Measurements from ENCODE around the gene SPINT3.
A peak's percentile ranks its signal among the peaks of the same experiment; 100 is the strongest.

SPINT3 gene

DNA sequence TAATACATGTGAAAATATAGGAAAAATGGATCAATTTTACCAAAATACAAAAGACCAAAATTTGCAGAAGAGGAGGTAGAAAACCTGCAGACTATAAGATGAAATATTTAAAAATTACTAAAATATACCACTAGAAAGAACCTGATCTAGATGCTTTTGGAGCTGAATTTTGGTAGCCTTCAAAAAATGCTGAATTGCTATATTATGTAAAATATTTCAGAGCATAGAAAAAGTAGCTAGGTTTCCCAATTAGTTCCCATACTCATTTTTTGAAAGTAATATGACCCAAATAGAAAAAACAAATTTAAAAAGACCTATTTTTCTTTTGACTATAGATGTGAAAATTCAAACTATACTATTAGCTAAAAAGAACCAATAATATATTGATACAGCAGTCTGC lies 35.3 kb upstream of the SPINT3 start:
- H3K36me3 ChIP-seq (ENCODE audit: control insufficient read depth in 1 of 2, insufficient read depth in 2 of 2, low read depth in 1 of 2, low read length in 2 of 2): no peaks in the 10 kb centered on the region
- no peak for DNase-seq
- no peak overlapping the region for H3K14ac ChIP-seq (ENCODE audit: low read length in 2 of 2)
- H3K23ac ChIP-seq (ENCODE audit: low read length in 2 of 2): no peak overlapping the region
- no peak overlapping the region for H2AK5ac ChIP-seq (ENCODE audit: low read length, severe bottlenecking)
- H2AFZ ChIP-seq (ENCODE audit: low read depth, low read length): no peak overlapping the region
- no peak overlapping the region for H4K8ac ChIP-seq (ENCODE audit: low read length)
- H2BK120ac ChIP-seq (ENCODE audit: low read depth, low read length): no peak overlapping the region
- H3K27me3 ChIP-seq (ENCODE audit: control insufficient read depth in 1 of 2, insufficient read depth in 1 of 2, low read length in 2 of 2): peaks cover 10 to 13% of the 10 kb centered on the region in 2 experiments
- H4K91ac ChIP-seq (ENCODE audit: low read length): no peak overlapping the region
- H3K4me3 ChIP-seq (ENCODE audit: insufficient read depth in 1 of 2, low read depth in 1 of 2, low read length in 2 of 2): no peak overlapping the region
- H3K18ac ChIP-seq (ENCODE audit: low read depth in 1 of 2, low read length in 2 of 2): no peak overlapping the region
- H2BK12ac ChIP-seq (ENCODE audit: low read length in 2 of 2): no peak overlapping the region
- H3K79me1 ChIP-seq (replicated peaks; ENCODE audit: low read length, poor library complexity, severe bottlenecking): no peaks in the 10 kb centered on the region
- no peak overlapping the region for H2BK15ac ChIP-seq (ENCODE audit: low read depth, poor library complexity, severe bottlenecking)
- H2BK5ac ChIP-seq (ENCODE audit: low read depth, low read length, poor library complexity, severe bottlenecking): no peak overlapping the region
- H3K9ac ChIP-seq (ENCODE audit: low read length): no peak overlapping the region
- no peaks in the 10 kb centered on the region for H3K4me1 ChIP-seq (ENCODE audit: control insufficient read depth, insufficient read depth, low read depth, low read length)
- no peaks in the 10 kb centered on the region for H3K9me3 ChIP-seq (ENCODE audit: control insufficient read depth, low read length)
- no peak overlapping the region for H3K4me2 ChIP-seq (ENCODE audit: low read length, poor library complexity, severe bottlenecking)
- no peak overlapping the region for H3K4ac ChIP-seq (ENCODE audit: low read depth in 1 of 2, low read length in 2 of 2)
- no peak overlapping the region for H3K27ac ChIP-seq (ENCODE audit: low read length, poor library complexity, severe bottlenecking)

DNA sequence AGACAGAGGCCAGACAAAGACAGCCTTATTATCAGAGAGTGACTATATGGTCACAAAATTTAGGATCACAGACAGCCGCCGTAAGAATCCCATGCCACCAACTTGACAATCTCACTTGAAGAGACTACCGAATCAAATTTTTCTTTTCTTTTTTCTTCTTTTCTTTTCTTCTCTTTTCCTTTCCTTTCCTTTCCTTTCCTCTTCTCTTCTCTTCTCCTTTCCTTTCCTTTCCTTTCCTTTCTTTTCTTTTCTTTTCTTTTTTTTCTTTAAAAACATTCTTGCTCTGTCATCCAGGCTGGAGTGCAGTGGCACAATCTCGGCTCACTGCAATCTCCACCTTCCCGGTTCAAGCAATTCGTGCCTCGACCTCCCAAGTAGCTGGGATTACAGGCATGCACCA lies 33.0 kb upstream of the SPINT3 start:
- no peak overlapping the region for H3K4me3 ChIP-seq (ENCODE audit: insufficient read depth in 1 of 2, low read depth in 1 of 2, low read length in 2 of 2)
- no peak for DNase-seq
- H2BK12ac ChIP-seq (ENCODE audit: low read length in 2 of 2): no peak overlapping the region
- H2AK5ac ChIP-seq (ENCODE audit: low read length, severe bottlenecking): no peak overlapping the region
- no peak overlapping the region for H3K4me2 ChIP-seq (ENCODE audit: low read length, poor library complexity, severe bottlenecking)
- H3K4me1 ChIP-seq (ENCODE audit: control insufficient read depth, insufficient read depth, low read depth, low read length): no peaks in the 10 kb centered on the region
- H2BK5ac ChIP-seq (ENCODE audit: low read depth, low read length, poor library complexity, severe bottlenecking): no peak overlapping the region
- no peak overlapping the region for H3K23ac ChIP-seq (ENCODE audit: low read length in 2 of 2)
- H4K91ac ChIP-seq (ENCODE audit: low read length): no peak overlapping the region
- no peak overlapping the region for H2BK120ac ChIP-seq (ENCODE audit: low read depth, low read length)
- peaks cover 16 to 19% of the 10 kb centered on the region in 2 experiments for H3K27me3 ChIP-seq (ENCODE audit: control insufficient read depth in 1 of 2, insufficient read depth in 1 of 2, low read length in 2 of 2)
- 91% methylated on average over 7 of the region's 7 CpGs for WGBS
- H3K18ac ChIP-seq (ENCODE audit: low read depth in 1 of 2, low read length in 2 of 2): no peak overlapping the region
- H3K36me3 ChIP-seq (ENCODE audit: control insufficient read depth in 1 of 2, insufficient read depth in 2 of 2, low read depth in 1 of 2, low read length in 2 of 2): no peaks in the 10 kb centered on the region
- H4K8ac ChIP-seq (ENCODE audit: low read length): no peak overlapping the region
- H2AFZ ChIP-seq (ENCODE audit: low read depth, low read length): no peak overlapping the region
- H2BK15ac ChIP-seq (ENCODE audit: low read depth, poor library complexity, severe bottlenecking): no peak overlapping the region
- no peaks in the 10 kb centered on the region for H3K79me1 ChIP-seq (replicated peaks; ENCODE audit: low read length, poor library complexity, severe bottlenecking)
- no peaks in the 10 kb centered on the region for H3K9me3 ChIP-seq (ENCODE audit: control insufficient read depth, low read length)
- H3K14ac ChIP-seq (ENCODE audit: low read length in 2 of 2): no peak overlapping the region
- H3K27ac ChIP-seq (ENCODE audit: low read length, poor library complexity, severe bottlenecking): no peak overlapping the region
- no peak overlapping the region for H3K4ac ChIP-seq (ENCODE audit: low read depth in 1 of 2, low read length in 2 of 2)
- H3K9ac ChIP-seq (ENCODE audit: low read length): no peak overlapping the region

DNA sequence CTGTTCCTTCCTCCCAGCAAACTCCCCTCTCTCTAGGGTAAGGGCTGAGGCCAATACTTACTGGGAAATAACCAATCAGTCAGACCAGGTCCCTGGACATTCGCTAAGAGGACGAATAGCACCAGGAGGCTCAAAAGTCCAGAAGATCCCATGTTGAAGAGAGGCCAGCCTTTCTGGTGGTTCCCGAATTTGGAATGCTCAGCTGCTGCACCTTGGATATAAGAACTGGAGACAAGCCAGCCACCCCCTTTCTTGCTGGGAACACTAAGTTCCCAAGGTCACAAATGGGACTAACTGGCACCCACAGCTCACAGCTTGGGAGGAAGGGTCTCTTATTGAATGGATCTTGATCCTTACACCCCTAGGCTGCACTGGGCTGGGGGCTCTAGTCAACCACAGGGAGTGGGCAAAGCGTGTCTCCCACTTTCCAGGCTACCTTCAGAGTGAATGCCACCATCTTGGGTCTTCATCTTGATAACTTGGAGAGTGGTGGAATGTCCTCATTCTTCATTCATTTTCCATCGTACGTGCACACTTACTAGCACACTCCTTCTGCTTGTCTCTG lies 31.9 kb upstream of the SPINT3 start, which contains the start of gene EPPIN:
EPPIN (minus strand) TSS at position 196 of the 565 bp plus-strand sequence; CDS start at position 152, 44 bp downstream.
- no peak within 1 kb of the TSS for H2AFZ ChIP-seq (ENCODE audit: low read depth, low read length)
- H3K27me3 ChIP-seq (ENCODE audit: control insufficient read depth in 1 of 2, insufficient read depth in 1 of 2, low read length in 2 of 2): peaks cover 19 to 28% of the 10 kb centered on the region in 2 experiments
- H3K23ac ChIP-seq (ENCODE audit: low read length in 2 of 2): no peak within 1 kb of the TSS
- no peak within 1 kb of the TSS for H2BK15ac ChIP-seq (ENCODE audit: low read depth, poor library complexity, severe bottlenecking)
- no peak within 1 kb of the TSS for H2AK5ac ChIP-seq (ENCODE audit: low read length, severe bottlenecking)
- no peak within 1 kb of the TSS for H3K27ac ChIP-seq (ENCODE audit: low read length, poor library complexity, severe bottlenecking)
- H3K4me1 ChIP-seq (ENCODE audit: control insufficient read depth, insufficient read depth, low read depth, low read length): no peaks in the 10 kb centered on the region
- no peak within 1 kb of the TSS for H2BK5ac ChIP-seq (ENCODE audit: low read depth, low read length, poor library complexity, severe bottlenecking)
- no peak for DNase-seq
- H3K4ac ChIP-seq (ENCODE audit: low read depth in 1 of 2, low read length in 2 of 2): no peak within 1 kb of the TSS
- H4K91ac ChIP-seq (ENCODE audit: low read length): no peak within 1 kb of the TSS
- H3K14ac ChIP-seq (ENCODE audit: low read length in 2 of 2): no peak within 1 kb of the TSS
- no peaks in the 10 kb centered on the region for H3K79me1 ChIP-seq (replicated peaks; ENCODE audit: low read length, poor library complexity, severe bottlenecking)
- H2BK12ac ChIP-seq (ENCODE audit: low read length in 2 of 2): no peak within 1 kb of the TSS
- H3K4me3 ChIP-seq (ENCODE audit: insufficient read depth in 1 of 2, low read depth in 1 of 2, low read length in 2 of 2): no peak within 1 kb of the TSS
- no peak within 1 kb of the TSS for H3K18ac ChIP-seq (ENCODE audit: low read depth in 1 of 2, low read length in 2 of 2)
- 81% methylated on average over 6 of the region's 6 CpGs for WGBS
- no peaks in the 10 kb centered on the region for H3K9me3 ChIP-seq (ENCODE audit: control insufficient read depth, low read length)
- H3K36me3 ChIP-seq (ENCODE audit: control insufficient read depth in 1 of 2, insufficient read depth in 2 of 2, low read depth in 1 of 2, low read length in 2 of 2): no peaks in the 10 kb centered on the region
- peak within 1 kb of the TSS; percentile 16 for H3K9ac ChIP-seq (ENCODE audit: low read length)
- H3K4me2 ChIP-seq (ENCODE audit: low read length, poor library complexity, severe bottlenecking): no peak within 1 kb of the TSS
- no peak within 1 kb of the TSS for H4K8ac ChIP-seq (ENCODE audit: low read length)
- H2BK120ac ChIP-seq (ENCODE audit: low read depth, low read length): no peak within 1 kb of the TSS

DNA sequence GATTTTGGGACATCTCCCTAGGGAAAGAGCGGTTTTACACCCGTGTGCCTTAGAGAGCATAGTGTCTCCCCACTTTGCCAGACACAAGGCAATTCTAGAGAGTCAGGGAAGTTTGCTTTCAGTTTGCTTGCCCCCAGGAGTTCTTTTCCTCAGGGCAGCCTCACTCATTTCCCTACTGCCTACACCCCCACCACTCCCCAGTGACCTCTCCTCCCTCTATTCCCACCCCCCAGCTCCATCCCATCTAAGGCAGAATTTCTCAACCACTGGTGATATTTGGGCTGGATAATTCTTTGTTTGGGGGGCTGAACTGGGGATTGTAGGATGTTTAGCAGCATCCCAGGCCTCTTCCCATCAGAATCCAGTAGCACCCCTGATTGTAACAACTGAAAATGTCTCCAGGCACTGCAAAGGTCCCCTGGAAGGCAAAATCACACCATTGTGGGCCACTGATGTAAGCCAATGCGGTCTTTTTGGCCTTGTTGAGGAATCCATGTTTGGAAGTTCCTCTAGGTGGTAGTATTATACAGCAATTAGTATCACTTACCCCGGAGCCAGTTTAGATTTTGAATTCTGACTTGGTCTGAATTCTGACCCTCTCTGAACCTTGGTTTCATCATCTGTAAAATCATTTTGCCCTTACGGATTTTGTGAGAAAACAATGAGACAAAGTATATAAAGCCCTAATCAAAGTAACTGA lies 30.5 kb upstream of the SPINT3 start:
- H3K27me3 ChIP-seq (ENCODE audit: control insufficient read depth in 1 of 2, insufficient read depth in 1 of 2, low read length in 2 of 2): peaks cover 19 to 41% of the 10 kb centered on the region in 2 experiments
- no peak overlapping the region for H2BK12ac ChIP-seq (ENCODE audit: low read length in 2 of 2)
- H3K18ac ChIP-seq (ENCODE audit: low read depth in 1 of 2, low read length in 2 of 2): no peak overlapping the region
- H3K79me1 ChIP-seq (replicated peaks; ENCODE audit: low read length, poor library complexity, severe bottlenecking): no peaks in the 10 kb centered on the region
- H3K4ac ChIP-seq (ENCODE audit: low read depth in 1 of 2, low read length in 2 of 2): no peak overlapping the region
- WGBS: 17% methylated on average over 3 of the region's 5 CpGs
- no peak overlapping the region for H3K23ac ChIP-seq (ENCODE audit: low read length in 2 of 2)
- H3K36me3 ChIP-seq (ENCODE audit: control insufficient read depth in 1 of 2, insufficient read depth in 2 of 2, low read depth in 1 of 2, low read length in 2 of 2): no peaks in the 10 kb centered on the region
- no peak overlapping the region for H2AFZ ChIP-seq (ENCODE audit: low read depth, low read length)
- peak; percentile 23 for DNase-seq
- H2BK5ac ChIP-seq (ENCODE audit: low read depth, low read length, poor library complexity, severe bottlenecking): no peak overlapping the region
- H3K4me1 ChIP-seq (ENCODE audit: control insufficient read depth, insufficient read depth, low read depth, low read length): no peaks in the 10 kb centered on the region
- H3K27ac ChIP-seq (ENCODE audit: low read length, poor library complexity, severe bottlenecking): no peak overlapping the region
- H3K4me3 ChIP-seq (ENCODE audit: insufficient read depth in 1 of 2, low read depth in 1 of 2, low read length in 2 of 2): no peak overlapping the region
- H4K8ac ChIP-seq (ENCODE audit: low read length): no peak overlapping the region
- H2AK5ac ChIP-seq (ENCODE audit: low read length, severe bottlenecking): no peak overlapping the region
- no peak overlapping the region for H2BK15ac ChIP-seq (ENCODE audit: low read depth, poor library complexity, severe bottlenecking)
- H3K4me2 ChIP-seq (ENCODE audit: low read length, poor library complexity, severe bottlenecking): no peak overlapping the region
- H4K91ac ChIP-seq (ENCODE audit: low read length): no peak overlapping the region
- H3K9me3 ChIP-seq (ENCODE audit: control insufficient read depth, low read length): no peaks in the 10 kb centered on the region
- H3K9ac ChIP-seq (ENCODE audit: low read length): peak overlapping the region; percentile 16
- no peak overlapping the region for H2BK120ac ChIP-seq (ENCODE audit: low read depth, low read length)
- no peak overlapping the region for H3K14ac ChIP-seq (ENCODE audit: low read length in 2 of 2)
